Neural crest cell (in vitro differentiated cells): Measurements from ENCODE around the gene LRRC30. TPM values are rescaled to one million over a fixed set of nuclear protein-coding genes. Genes with fewer than 3 reads are reported as not detected.

ENCODE experiments used
- DNase-seq: peaks from one replicate; pipeline ENCODE4 v3.0.0; 2021; ENCODE audit warnings: low read depth, mixed read lengths, low spot score
- H3K27ac Mint-ChIP-seq: one replicate; pipeline ENCODE4 v1.8.0; 2021; ENCODE audit warnings: mild to moderate bottlenecking, mixed read lengths; ENCODE audit not compliant: unreplicated experiment
- H3K27me3 Mint-ChIP-seq: 2 replicates; pipeline ENCODE4 v1.8.0; 2021; ENCODE audit warnings: low read depth, mild to moderate bottlenecking, mixed read lengths
- H3K36me3 Mint-ChIP-seq: 2 replicates; pipeline ENCODE4 v1.8.0; 2021; ENCODE audit warnings: low read depth, mild to moderate bottlenecking, mixed read lengths
- H3K4me1 Mint-ChIP-seq: 2 replicates; pipeline ENCODE4 v1.8.0; 2021; ENCODE audit warnings: mixed read lengths
- H3K4me3 Mint-ChIP-seq: one replicate; pipeline ENCODE4 v1.8.0; 2021; ENCODE audit warnings: mild to moderate bottlenecking, mixed read lengths
- H3K9me3 Mint-ChIP-seq: 2 replicates; pipeline ENCODE4 v1.8.0; 2021; ENCODE audit warnings: mixed read lengths
- CTCF ChIP-seq: fragments of 200-600 bp; sonication (generic); conservative IDR thresholded peaks from 2 replicates; pipeline ENCODE4 v1.5.0; 2021; ENCODE audit warnings: antibody characterized with exemption, mild to moderate bottlenecking
- total RNA-seq: library from RNA; stranded (reverse); gene quantifications from 2 replicates; pipeline ENCODE4 v1.2.1, GENCODE V29; 2021

LRRC30 gene
- total RNA-seq, 1 donor from 2014 or later: not detected

GRCh38 chr18:7281579-7281978 lies 50.7 kb downstream of the LRRC30 start:
- peaks cover 6% of the 10 kb centered on the region for H3K4me1 Mint-ChIP-seq
- H3K36me3 Mint-ChIP-seq: no peaks in the 10 kb centered on the region
- H3K27me3 Mint-ChIP-seq: no peaks in the 10 kb centered on the region
- H3K9me3 Mint-ChIP-seq: no peaks in the 10 kb centered on the region
- TF ChIP-seq CTCF: no peak
- DNase-seq: no peak
- no peak overlapping the region for H3K27ac Mint-ChIP-seq
- no peak overlapping the region for H3K4me3 Mint-ChIP-seq

Other genes with a start within 250 kb of the LRRC30 start
- 96.1 and 102 TPM in 2 replicates for gene LAMA1, start 113.3 kb upstream of the LRRC30 start, total RNA-seq